MM.1S (cell line): ENCODE data around the gene NR2E1.

Experiments used
- DNase-seq: peaks from one replicate; pipeline ENCODE4 v3.0.0-alpha.2; 2015
- H2AFZ ChIP-seq: fragments of 300-600 bp; sonication (generic); 2 replicates; pipeline ENCODE4 v1.6.0; 2016; ENCODE audit warnings: antibody characterized with exemption, low read length
- H3F3A ChIP-seq: fragments of 300-600 bp; sonication (generic); 2 replicates; pipeline ENCODE4 v1.6.1; 2016; ENCODE audit warnings: mild to moderate bottlenecking, antibody characterized with exemption, low read length, moderate library complexity, mixed read lengths; ENCODE audit not compliant: insufficient read depth
- H3K27ac ChIP-seq: fragments of 300-600 bp; sonication (generic); 2 replicates; pipeline ENCODE4 v1.5.1; 2016; ENCODE audit warnings: mild to moderate bottlenecking, low read length
- H3K27me3 ChIP-seq: fragments of 300-600 bp; sonication (generic); replicated peaks from 2 replicates; pipeline ENCODE4 v1.6.0; 2016; ENCODE audit warnings: low read length; ENCODE audit not compliant: insufficient read depth
- H3K36me3 ChIP-seq: fragments of 300-600 bp; sonication (generic); replicated peaks from 2 replicates; pipeline ENCODE4 v1.6.1; 2016; ENCODE audit warnings: mild to moderate bottlenecking, low read length, mixed read lengths; ENCODE audit not compliant: insufficient read depth
- H3K4me1 ChIP-seq: fragments of 300-600 bp; sonication (generic); 2 replicates; pipeline ENCODE4 v1.6.1; 2016; ENCODE audit warnings: low read length, mixed read lengths
- H3K4me2 ChIP-seq: fragments of 300-600 bp; sonication (generic); 2 replicates; pipeline ENCODE4 v1.6.0; 2016; ENCODE audit warnings: low read depth, low read length
- H3K4me3 ChIP-seq: fragments of 300-600 bp; sonication (generic); 2 replicates; pipeline ENCODE4 v1.5.1; 2016; ENCODE audit warnings: low read length, mixed read lengths
- H3K79me2 ChIP-seq: fragments of 300-600 bp; sonication (generic); 2 replicates; pipeline ENCODE4 v1.6.1; 2016; ENCODE audit warnings: mixed run types, low read length, mixed read lengths
- H3K9ac ChIP-seq: fragments of 300-600 bp; sonication (generic); 2 replicates; pipeline ENCODE4 v1.6.1; 2016; ENCODE audit warnings: low read length, mixed read lengths
- H3K9me2 ChIP-seq: fragments of 300-600 bp; sonication (generic); replicated peaks from 2 replicates; pipeline ENCODE4 v1.6.1; 2016; ENCODE audit warnings: mild to moderate bottlenecking, low read length, mixed read lengths; ENCODE audit not compliant: insufficient read depth
- H3K9me3 ChIP-seq: fragments of 300-600 bp; sonication (generic); replicated peaks from 2 replicates; pipeline ENCODE4 v1.6.1; 2016; ENCODE audit warnings: mild to moderate bottlenecking, low read length, mixed read lengths; ENCODE audit not compliant: insufficient read depth
- H4K20me1 ChIP-seq: fragments of 300-600 bp; sonication (generic); 2 replicates; pipeline ENCODE4 v1.6.1; 2016; ENCODE audit warnings: mild to moderate bottlenecking, low read length, moderate library complexity, mixed read lengths; ENCODE audit not compliant: insufficient read depth
- EZH2 ChIP-seq: fragments of 300-600 bp; sonication (generic); optimal IDR thresholded peaks from 2 replicates; pipeline ENCODE3; 2017; ENCODE audit warnings: low read depth, mild to moderate bottlenecking, antibody characterized with exemption, low read length, mixed read lengths
- EZH2phosphoT487 ChIP-seq: fragments of 300-600 bp; sonication (generic); IDR thresholded peaks from 2 replicates; pipeline ENCODE4 v1.6.1; 2018; ENCODE audit warnings: antibody characterized with exemption, low read length
- TF ChIP-seq, protein P1 (sequence below): fragments of 300-600 bp; sonication (generic); IDR thresholded peaks from 2 replicates; pipeline ENCODE4 v1.5.1; 2016; ENCODE audit warnings: antibody characterized with exemption, low read length, mixed read lengths

The NR2E1 gene

DNA sequence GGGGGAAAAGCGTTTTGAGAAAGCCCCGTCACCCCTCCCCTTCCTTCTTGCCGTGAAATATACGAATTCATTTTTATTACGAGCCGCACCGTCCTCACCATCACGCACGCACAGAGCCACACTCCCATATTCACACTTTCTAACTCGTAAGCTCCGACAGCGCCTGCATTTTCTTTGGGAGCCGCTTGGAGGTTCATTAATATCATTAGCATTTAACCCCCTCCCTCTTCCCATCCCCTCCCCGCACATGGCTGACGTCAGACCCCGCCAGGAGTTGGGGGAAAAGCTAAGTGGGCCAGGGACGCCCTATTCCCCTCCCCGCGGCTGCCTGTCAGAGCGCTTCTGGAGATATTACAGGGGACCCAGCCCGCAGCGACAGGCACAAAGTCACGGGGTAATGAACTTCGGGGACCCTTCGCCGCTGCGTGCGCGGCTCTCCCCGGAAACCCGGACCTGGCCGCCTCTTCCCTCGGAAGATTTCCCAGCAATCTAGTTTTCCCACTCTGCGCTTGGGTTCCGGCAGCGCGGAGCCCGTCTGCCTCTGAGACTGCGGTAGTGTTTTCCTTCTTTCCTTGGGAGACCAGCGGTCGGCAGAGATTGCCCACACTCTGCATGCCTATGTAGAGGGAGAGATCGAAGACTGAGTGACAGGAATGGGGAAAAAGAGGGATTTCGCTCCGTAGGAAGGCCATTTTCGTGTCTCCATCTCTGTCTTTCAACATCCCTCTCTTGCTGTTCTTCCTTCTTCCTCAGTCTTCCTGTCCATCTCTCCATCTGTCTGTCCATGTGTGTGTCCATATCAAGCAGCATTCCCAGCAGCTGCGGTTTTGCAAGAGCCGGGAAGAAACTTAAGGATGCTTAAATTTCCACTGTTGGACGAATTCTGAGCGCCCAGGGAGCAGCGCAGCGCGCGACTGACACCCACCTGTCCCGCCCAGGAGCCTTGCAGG is at the start of gene NR2E1:
Gene NR2E1, plus strand, starts transcription at position 309 of the 950 bp plus-strand sequence. CDS start 744 bp downstream, outside the sequence.
- Histone ChIP-seq H2AFZ (no peak within 1 kb of the TSS), H3K9me2 (no peaks in the 10 kb centered on the region), H3K27me3 (peaks cover 8% of the 10 kb centered on the region; the same call in 1 of the 2 replicates), H3K27ac (no peak within 1 kb of the TSS), H3K9ac (no peak within 1 kb of the TSS), H3K9me3 (no peaks in the 10 kb centered on the region), H3K36me3 (no peaks in the 10 kb centered on the region), H3K4me1 (no peaks in the 10 kb centered on the region), H3K4me2 (no peak within 1 kb of the TSS), H3F3A (no peaks in the 10 kb centered on the region), H4K20me1 (no peaks in the 10 kb centered on the region), H3K4me3 (no peak within 1 kb of the TSS), H3K79me2 (no peaks in the 10 kb centered on the region)
- no peak for TF ChIP-seq EZH2
- TF ChIP-seq, protein P1, sequence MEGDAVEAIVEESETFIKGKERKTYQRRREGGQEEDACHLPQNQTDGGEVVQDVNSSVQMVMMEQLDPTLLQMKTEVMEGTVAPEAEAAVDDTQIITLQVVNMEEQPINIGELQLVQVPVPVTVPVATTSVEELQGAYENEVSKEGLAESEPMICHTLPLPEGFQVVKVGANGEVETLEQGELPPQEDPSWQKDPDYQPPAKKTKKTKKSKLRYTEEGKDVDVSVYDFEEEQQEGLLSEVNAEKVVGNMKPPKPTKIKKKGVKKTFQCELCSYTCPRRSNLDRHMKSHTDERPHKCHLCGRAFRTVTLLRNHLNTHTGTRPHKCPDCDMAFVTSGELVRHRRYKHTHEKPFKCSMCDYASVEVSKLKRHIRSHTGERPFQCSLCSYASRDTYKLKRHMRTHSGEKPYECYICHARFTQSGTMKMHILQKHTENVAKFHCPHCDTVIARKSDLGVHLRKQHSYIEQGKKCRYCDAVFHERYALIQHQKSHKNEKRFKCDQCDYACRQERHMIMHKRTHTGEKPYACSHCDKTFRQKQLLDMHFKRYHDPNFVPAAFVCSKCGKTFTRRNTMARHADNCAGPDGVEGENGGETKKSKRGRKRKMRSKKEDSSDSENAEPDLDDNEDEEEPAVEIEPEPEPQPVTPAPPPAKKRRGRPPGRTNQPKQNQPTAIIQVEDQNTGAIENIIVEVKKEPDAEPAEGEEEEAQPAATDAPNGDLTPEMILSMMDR, result no peak
- no peak for TF ChIP-seq EZH2phosphoT487
- DNase-seq, result no peak

DNA sequence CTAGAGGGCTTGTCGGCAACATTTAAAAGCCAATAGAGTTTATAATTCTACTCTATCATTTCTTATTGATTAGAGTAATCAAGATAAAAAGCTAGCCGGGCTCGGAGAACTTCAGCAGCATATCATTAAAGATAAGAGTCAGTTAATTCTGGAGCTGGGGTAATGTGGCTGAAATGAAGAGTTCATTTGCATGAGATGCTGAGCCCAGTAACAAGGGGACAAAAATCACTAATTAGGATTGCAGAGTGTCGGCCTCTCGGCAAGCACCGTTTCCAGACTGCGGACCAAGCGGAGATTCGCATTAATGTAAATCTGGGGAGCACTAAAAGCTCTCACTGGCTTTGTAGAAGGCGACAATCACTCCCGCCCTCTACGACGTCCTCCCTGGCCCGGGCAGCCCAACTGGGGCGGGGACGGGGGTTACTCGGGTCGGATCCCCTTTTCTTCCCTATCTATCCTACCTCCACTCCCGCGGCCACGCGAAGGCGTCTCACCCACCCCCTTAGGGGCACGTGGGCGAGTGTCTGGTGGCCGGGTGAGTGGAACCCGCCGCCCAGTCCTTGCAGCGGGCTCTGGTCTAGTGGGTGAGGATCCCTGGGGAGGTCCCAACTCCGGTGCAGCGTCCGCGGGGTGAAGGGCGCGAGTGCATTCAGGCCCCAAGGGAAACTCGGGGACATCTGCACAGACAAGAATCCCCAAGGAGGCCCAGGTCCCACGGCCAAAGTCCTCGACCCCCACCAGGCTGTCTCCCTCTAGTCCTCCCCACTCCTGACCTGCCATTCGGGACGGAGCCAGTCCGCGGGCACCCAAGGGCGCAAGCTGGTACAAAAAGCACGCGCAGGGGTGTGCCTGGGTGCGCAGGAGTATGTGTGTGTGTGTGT is 49.0 kb upstream of the NR2E1 start:
- Histone ChIP-seq H3K9ac (no peak overlapping the region), H3K4me2 (peak overlapping the region; percentile 98), H3F3A (0 out of 2 replicates have a peak, but pooled peaks cover 3% of the 10 kb centered on the region), H4K20me1 (no peaks in the 10 kb centered on the region), H3K79me2 (no peaks in the 10 kb centered on the region), H3K27me3 (peaks cover 10% of the 10 kb centered on the region; the same call in 1 of the 2 replicates), H2AFZ (peak overlapping the region; percentile 100), H3K9me3 (no peaks in the 10 kb centered on the region), H3K9me2 (no peaks in the 10 kb centered on the region), H3K27ac (no peak overlapping the region), H3K36me3 (no peaks in the 10 kb centered on the region), H3K4me3 (no peak overlapping the region), H3K4me1 (no peaks in the 10 kb centered on the region)
- TF ChIP-seq, protein P1, result no peak
- TF ChIP-seq EZH2phosphoT487, result no peak
- DNase-seq, result no peak

DNA sequence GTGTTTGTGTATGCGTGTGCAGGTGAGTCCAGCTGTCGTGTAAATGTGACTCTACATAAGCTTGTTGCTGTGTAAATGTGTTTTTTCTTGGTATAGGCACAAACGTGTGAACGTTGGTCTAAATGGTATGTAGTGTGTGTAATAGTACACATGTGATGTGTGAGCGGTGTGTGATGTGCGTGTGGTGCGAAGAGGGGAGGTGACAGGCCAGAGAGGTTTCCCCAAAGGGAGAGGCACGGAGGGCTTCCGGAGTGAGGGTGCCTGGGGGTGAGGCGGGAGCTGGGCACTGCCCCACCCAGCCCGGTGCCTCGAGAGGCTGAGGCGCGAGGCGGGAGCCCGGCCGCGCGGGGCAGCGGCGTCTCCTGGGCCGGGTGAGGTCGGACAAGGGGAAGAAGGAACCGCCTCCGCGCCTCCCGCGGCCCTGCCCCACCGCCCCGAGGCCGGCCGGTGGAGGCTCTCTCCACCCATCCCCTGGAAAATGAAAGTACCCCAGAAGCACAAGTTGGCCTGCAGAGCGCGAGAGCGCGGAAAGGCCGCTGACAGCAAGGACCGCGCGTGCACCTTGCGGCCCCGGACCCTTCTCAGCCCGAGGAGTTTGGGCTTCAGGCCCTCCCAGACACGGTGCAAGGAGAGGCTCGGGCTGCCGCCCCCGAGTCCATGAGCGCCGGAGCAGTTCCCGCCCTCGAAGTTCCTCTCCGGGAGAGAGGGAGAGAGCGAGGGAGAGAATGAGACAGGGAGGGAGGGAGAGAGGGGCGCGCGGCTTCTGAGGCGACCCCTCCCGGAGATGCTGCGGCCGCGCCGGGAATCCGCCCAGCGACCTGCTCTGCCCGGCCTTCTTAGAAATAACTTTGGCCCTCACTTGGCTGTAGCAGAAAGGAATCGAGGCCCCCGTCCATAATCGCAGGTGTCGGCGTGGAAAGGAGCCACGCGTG is 48.1 kb upstream of the NR2E1 start:
- Histone ChIP-seq H3K27ac (no peak overlapping the region), H3K27me3 (peaks cover 10% of the 10 kb centered on the region; the same call in 1 of the 2 replicates)
- TF ChIP-seq, protein P1, result no peak
- TF ChIP-seq EZH2phosphoT487 (no peak), EZH2 (no peak)

More for the DNA sequence above, 48.1 kb upstream of the NR2E1 start:
- Histone ChIP-seq H3K4me1 (no peaks in the 10 kb centered on the region), H3K79me2 (no peaks in the 10 kb centered on the region), H3K9ac (peak overlapping the region; percentile 67), H3F3A (0 out of 2 replicates have a peak, but pooled peaks cover 3% of the 10 kb centered on the region), H3K9me2 (no peaks in the 10 kb centered on the region), H3K36me3 (no peaks in the 10 kb centered on the region), H4K20me1 (no peaks in the 10 kb centered on the region), H3K4me3 (peak overlapping the region; percentile 86), H2AFZ (peak overlapping the region; percentile 100), H3K9me3 (no peaks in the 10 kb centered on the region), H3K4me2 (peak overlapping the region; percentile 98)
- peak; percentile 65 for DNase-seq
